Measurements from ENCODE around the gene DENND1A.

Gene DENND1A

GRCh38 chr9:123695386-123695785 is 234.5 kb downstream of the DENND1A start:
- DNase-seq (ENCODE audit: low spot score) = no peak
- H3K4me3 ChIP-seq = no peak overlapping the region
- TF ChIP-seq CTCF (IDR thresholded peaks at IDR 0.05) = no peak
- H3K27ac ChIP-seq = no peak overlapping the region

GRCh38 chr9:123691765-123692303 is 238.1 kb downstream of the DENND1A start:
- Histone ChIP-seq H3K27ac (no peak overlapping the region), H3K4me3 (no peak overlapping the region)
- TF ChIP-seq CTCF (IDR thresholded peaks at IDR 0.05) = no peak
- no peak for DNase-seq (ENCODE audit: low spot score)

- DNase-seq (ENCODE audit: low spot score) = no peak
- H3K27ac ChIP-seq = no peak overlapping the region
- no peak overlapping the region for H3K4me3 ChIP-seq
- no peak for TF ChIP-seq CTCF (IDR thresholded peaks at IDR 0.05)
Observed at GRCh38 chr9:123689701-123690428, 240.1 kb downstream of the DENND1A start.

- DNase-seq (ENCODE audit: low spot score) = no peak
- TF ChIP-seq CTCF (IDR thresholded peaks at IDR 0.05) = no peak
- no peak overlapping the region for H3K4me3 ChIP-seq
- H3K27ac ChIP-seq = no peak overlapping the region
Observed at GRCh38 chr9:123687246-123687751, 242.6 kb downstream of the DENND1A start.

GRCh38 chr9:123686829-123687192 is 243.1 kb downstream of the DENND1A start:
- Histone ChIP-seq H3K27ac (no peak overlapping the region), H3K4me3 (no peak overlapping the region)
- DNase-seq (ENCODE audit: low spot score) = no peak
- TF ChIP-seq CTCF (IDR thresholded peaks at IDR 0.05) = no peak

GRCh38 chr9:123686131-123686828 is 243.6 kb downstream of the DENND1A start:
- no peak overlapping the region for H3K4me3 ChIP-seq
- DNase-seq (ENCODE audit: low spot score) = no peak

More at GRCh38 chr9:123686131-123686828, 243.6 kb downstream of the DENND1A start:
- H3K27ac ChIP-seq = no peak overlapping the region
- no peak for TF ChIP-seq CTCF (IDR thresholded peaks at IDR 0.05)

All from coronary artery (tissue), 2 donors.